Prostate gland (tissue), 2 donors: ENCODE measurements around the gene ASXL2. TPM values are rescaled to one million over a fixed set of nuclear protein-coding genes. Genes with fewer than 3 reads are reported as not detected.
"Not testable (repeated sequence)": the region's sequence is repeated elsewhere in the genome, so short reads cannot be mapped to it uniquely, and the experiment has no call there.

Experiments
- DNase-seq: peaks from one replicate; pipeline ENCODE4 v3.0.0-alpha.2; 2019; ENCODE audit warnings: low spot score
- H3K27ac ChIP-seq, 2 donors: fragments of 200-600 bp; sonication (generic); 2 replicates each; pipeline ENCODE4 v1.5.1; 2017 to 2019
- H3K27me3 ChIP-seq: fragments of 200-600 bp; sonication (generic); replicated peaks from 2 replicates; pipeline ENCODE4 v1.5.1; 2019; ENCODE audit not compliant: insufficient read depth
- H3K36me3 ChIP-seq, 2 donors: fragments of 200-600 bp; sonication (generic); 1 replicate in 1 of 2; 2 replicates in 1 of 2; pipeline versions ENCODE4 v1.5.1 to v1.8.1; 2017 to 2019
- H3K4me1 ChIP-seq: fragments of 200-600 bp; sonication (generic); replicated peaks from 2 replicates; pipeline ENCODE4 v1.5.1; 2019
- H3K4me3 ChIP-seq, 2 donors: fragments of 200-600 bp; sonication (generic); 2 replicates each; pipeline ENCODE4 v1.5.1; 2017 to 2019
- H3K9me3 ChIP-seq: fragments of 200-600 bp; sonication (generic); 2 replicates; pipeline ENCODE4 v1.5.1; 2017
- POLR2A ChIP-seq: fragments of 450-650 bp; IDR thresholded peaks from one replicate; pipeline ENCODE4 v1.6.1; 2016; ENCODE audit warnings: antibody characterized with exemption, mild to moderate bottlenecking
- POLR2AphosphoS5 ChIP-seq: sonication (generic); formaldehyde crosslinking; IDR thresholded peaks from one replicate; pipeline ENCODE4 v1.6.1; 2017; ENCODE audit warnings: antibody characterized with exemption
- WGBS: methylation state at CpG from one replicate; pipeline ENCODE4 v1.1.5; 2018; 5-methylcytosine and 5-hydroxymethylcytosine counted together
- intact Hi-C: fragments of 100-400 bp; cut with DNase I; formaldehyde crosslinking; loops from one replicate; pipeline ENCODE4 v1.14.2; 2022
- total RNA-seq, 2 donors: library from RNA; depleted of rRNA; stranded (reverse); fragments of >200 nt; gene quantifications; one replicate each; pipeline ENCODE4 v1.1.0, GENCODE V29; 2016
- TF ChIP-seq, protein P1 (sequence below), 4 experiments: fragments of 200-600 bp in 2 of 4; fragments of 450-650 bp in 2 of 4; sonication (generic) in 2 of 4; IDR thresholded peaks; 1 replicate in 3 of 4; 2 replicates in 1 of 4; pipeline ENCODE4 v1.5.1; 2016 to 2019; ENCODE audit warnings: antibody characterized with exemption in 4 of 4, mild to moderate bottlenecking in 2 of 4, moderate library complexity in 2 of 4

ASXL2 gene
- total RNA-seq, 2 donors from 2014 or later = 15.8 to 36.1 TPM

DNA sequence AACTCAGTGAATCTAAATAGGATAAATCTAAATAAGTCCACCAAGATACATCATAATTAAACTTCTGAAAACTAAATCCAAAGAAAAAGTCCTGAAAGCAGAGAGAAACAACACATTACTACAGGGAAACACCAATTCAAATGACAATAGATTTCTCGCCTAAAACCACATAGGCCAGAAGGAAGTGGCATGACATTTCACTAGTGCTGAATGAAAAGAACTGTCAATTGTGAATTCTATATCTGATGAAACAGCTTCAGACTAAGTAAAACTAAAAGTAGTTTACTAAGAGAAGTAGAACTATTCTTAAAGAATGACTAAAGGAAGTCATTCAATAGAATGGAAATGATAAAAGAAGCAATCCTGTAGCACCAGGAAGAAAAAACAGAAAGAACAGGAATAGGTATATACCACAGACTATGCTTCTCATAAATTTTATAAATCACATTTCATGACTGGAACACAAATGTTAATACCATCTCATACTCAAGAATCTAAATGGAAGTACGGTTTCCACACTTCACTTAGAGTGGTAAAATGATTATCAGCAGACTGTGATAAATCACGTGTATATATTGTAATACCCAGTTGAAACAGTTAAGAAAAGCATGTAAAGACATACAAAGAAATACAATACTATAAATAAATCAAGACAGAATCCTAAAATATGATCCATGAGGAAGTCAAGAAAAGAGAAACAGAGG, 46.4 kb downstream of the ASXL2 start:
- WGBS = 88% methylated on average over 3 of the region's 3 CpGs
- intact Hi-C loops = no loop called here
- no peak overlapping the region for H3K27ac ChIP-seq
- no peak overlapping the region for H3K4me3 ChIP-seq
- no peaks in the 10 kb centered on the region for H3K4me1 ChIP-seq
- H3K36me3 ChIP-seq = no peaks in the 10 kb centered on the region
- no peak for DNase-seq
- no peak for TF ChIP-seq POLR2A
- TF ChIP-seq, protein P1, sequence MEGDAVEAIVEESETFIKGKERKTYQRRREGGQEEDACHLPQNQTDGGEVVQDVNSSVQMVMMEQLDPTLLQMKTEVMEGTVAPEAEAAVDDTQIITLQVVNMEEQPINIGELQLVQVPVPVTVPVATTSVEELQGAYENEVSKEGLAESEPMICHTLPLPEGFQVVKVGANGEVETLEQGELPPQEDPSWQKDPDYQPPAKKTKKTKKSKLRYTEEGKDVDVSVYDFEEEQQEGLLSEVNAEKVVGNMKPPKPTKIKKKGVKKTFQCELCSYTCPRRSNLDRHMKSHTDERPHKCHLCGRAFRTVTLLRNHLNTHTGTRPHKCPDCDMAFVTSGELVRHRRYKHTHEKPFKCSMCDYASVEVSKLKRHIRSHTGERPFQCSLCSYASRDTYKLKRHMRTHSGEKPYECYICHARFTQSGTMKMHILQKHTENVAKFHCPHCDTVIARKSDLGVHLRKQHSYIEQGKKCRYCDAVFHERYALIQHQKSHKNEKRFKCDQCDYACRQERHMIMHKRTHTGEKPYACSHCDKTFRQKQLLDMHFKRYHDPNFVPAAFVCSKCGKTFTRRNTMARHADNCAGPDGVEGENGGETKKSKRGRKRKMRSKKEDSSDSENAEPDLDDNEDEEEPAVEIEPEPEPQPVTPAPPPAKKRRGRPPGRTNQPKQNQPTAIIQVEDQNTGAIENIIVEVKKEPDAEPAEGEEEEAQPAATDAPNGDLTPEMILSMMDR (IDR thresholded peaks at IDR 0.05) = no peak
- TF ChIP-seq POLR2AphosphoS5 = no peak
- no peaks in the 10 kb centered on the region for H3K9me3 ChIP-seq
- H3K27me3 ChIP-seq = no peaks in the 10 kb centered on the region

- H3K27ac ChIP-seq = no peak overlapping the region
- WGBS = 87% methylated on average over 2 of the region's 2 CpGs
- intact Hi-C loops = no loop called here
Observed at GRCh38 chr2:25829828-25830227, 48.5 kb downstream of the ASXL2 start.

GRCh38 chr2:25829377-25829704, 48.9 kb downstream of the ASXL2 start:
- no peak for DNase-seq
- H3K36me3 ChIP-seq = no peaks in the 10 kb centered on the region
- H3K27me3 ChIP-seq = no peaks in the 10 kb centered on the region
- H3K27ac ChIP-seq = no peak overlapping the region
- intact Hi-C loops = no loop called here
- TF ChIP-seq POLR2AphosphoS5 = no peak
- TF ChIP-seq, protein P1 (IDR thresholded peaks at IDR 0.05) = no peak
- TF ChIP-seq POLR2A = no peak
- WGBS = 89% methylated on average over 1 of the region's 1 CpG
- H3K4me1 ChIP-seq = no peaks in the 10 kb centered on the region
- H3K4me3 ChIP-seq = no peak overlapping the region
- H3K9me3 ChIP-seq = no peaks in the 10 kb centered on the region

More at GRCh38 chr2:25829828-25830227, 48.5 kb downstream of the ASXL2 start:
- TF ChIP-seq POLR2AphosphoS5 (no peak), POLR2A (no peak)
- TF ChIP-seq, protein P1 (IDR thresholded peaks at IDR 0.05) = no peak
- no peak for DNase-seq
- no peaks in the 10 kb centered on the region for H3K9me3 ChIP-seq
- H3K4me1 ChIP-seq = no peaks in the 10 kb centered on the region
- no peak overlapping the region for H3K4me3 ChIP-seq
- H3K36me3 ChIP-seq = no peaks in the 10 kb centered on the region
- H3K27me3 ChIP-seq = no peaks in the 10 kb centered on the region

GRCh38 chr2:25828532-25829376, 49.5 kb downstream of the ASXL2 start:
- WGBS = 90% methylated on average over 7 of the region's 7 CpGs
- H3K27me3 ChIP-seq, H3K36me3 ChIP-seq, H3K4me3 ChIP-seq, H3K4me1 ChIP-seq, DNase-seq, intact Hi-C loops, H3K27ac ChIP-seq, H3K9me3 ChIP-seq: not testable (repeated sequence)

GRCh38 chr2:25825238-25825637, 53.0 kb downstream of the ASXL2 start:
- intact Hi-C loops = no loop called here
- Histone ChIP-seq H3K4me1 (no peaks in the 10 kb centered on the region), H3K36me3 (no peaks in the 10 kb centered on the region), H3K9me3 (no peaks in the 10 kb centered on the region), H3K27me3 (no peaks in the 10 kb centered on the region), H3K27ac (no peak overlapping the region), H3K4me3 (no peak overlapping the region)
- WGBS = 85% methylated on average over 2 of the region's 2 CpGs
- no peak for DNase-seq
- no peak for TF ChIP-seq POLR2AphosphoS5

DNA sequence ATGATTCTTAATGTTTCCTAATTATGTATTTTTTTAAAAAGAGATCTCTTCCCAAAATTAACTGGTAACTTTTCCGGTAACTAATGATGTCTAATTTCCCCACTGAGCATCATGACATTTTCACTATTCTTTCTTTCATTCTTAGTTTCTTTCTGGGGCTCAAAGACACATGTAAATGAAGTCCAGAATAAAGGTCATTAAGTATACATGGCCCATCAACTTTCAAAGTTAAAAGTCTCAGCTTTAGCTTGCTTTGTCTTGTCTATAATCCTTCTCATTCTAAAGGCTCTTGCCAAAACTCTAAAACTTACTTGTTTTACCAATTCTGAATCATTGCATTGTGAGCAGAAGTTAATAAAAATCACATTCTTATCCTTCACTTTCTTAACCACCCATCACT, 53.6 kb downstream of the ASXL2 start:
- TF ChIP-seq POLR2AphosphoS5 (no peak), POLR2A (no peak)
- TF ChIP-seq, protein P1 (IDR thresholded peaks at IDR 0.05) = no peak
- no peak overlapping the region for H3K4me3 ChIP-seq
- H3K9me3 ChIP-seq = no peaks in the 10 kb centered on the region
- no peak overlapping the region for H3K27ac ChIP-seq
- no peak for DNase-seq
- no peaks in the 10 kb centered on the region for H3K27me3 ChIP-seq
- intact Hi-C loops = no loop called here
- no peaks in the 10 kb centered on the region for H3K36me3 ChIP-seq
- WGBS = 93% methylated on average over 1 of the region's 1 CpG
- no peaks in the 10 kb centered on the region for H3K4me1 ChIP-seq
